Effector CD4-positive, alpha-beta T cell (primary cell): ENCODE data around the gene MRGPRD.

Source experiments
- DNase-seq: peaks from one replicate; pipeline ENCODE4 v3.0.0-alpha.2; 2020

MRGPRD gene

DNA sequence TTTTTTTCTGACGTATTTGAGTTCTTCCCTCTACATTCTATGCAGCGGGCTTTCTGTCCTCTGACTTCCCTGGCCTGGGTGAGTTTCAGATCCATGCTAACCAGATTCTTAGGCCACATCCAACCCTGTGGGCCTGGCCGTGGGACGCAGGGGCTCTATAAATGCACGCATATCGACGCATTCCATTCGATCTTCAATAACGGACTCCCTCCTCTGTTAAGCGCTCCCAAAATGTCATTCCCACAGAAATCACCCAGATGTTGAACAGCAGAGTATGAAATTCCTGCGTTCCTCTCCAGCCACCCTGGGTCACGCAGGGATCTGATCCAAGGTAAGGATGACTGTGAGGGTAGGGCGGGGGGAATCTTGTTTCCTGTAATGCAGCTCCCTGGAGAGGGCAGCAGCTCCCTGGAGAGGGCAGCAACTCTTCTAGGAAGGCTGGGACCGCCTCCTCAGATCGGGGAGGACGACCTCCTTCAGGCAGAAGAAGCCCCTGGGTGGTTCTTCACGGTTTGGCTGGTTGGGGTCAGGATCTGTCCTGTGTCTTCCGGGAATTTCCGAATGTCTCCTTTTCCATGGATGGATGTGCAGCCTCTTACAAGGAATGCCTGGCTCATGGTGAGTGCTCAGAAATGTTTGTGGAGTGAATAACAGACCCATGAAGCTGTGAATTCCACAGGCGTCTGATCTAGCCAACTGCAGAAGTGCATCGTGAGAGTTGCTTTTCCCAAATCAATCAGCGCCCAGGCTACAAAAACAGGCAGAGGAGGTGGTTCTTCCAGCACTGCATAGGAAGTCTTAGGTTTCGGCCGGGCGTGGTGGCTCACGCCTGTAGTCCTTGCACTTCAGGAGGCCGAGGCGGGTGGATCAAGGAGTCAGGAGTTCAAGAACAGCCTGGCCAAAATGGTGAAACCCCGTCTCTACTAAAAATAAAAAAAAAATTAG, 12.2 kb downstream of the MRGPRD start:
- DNase-seq: no peak

DNA sequence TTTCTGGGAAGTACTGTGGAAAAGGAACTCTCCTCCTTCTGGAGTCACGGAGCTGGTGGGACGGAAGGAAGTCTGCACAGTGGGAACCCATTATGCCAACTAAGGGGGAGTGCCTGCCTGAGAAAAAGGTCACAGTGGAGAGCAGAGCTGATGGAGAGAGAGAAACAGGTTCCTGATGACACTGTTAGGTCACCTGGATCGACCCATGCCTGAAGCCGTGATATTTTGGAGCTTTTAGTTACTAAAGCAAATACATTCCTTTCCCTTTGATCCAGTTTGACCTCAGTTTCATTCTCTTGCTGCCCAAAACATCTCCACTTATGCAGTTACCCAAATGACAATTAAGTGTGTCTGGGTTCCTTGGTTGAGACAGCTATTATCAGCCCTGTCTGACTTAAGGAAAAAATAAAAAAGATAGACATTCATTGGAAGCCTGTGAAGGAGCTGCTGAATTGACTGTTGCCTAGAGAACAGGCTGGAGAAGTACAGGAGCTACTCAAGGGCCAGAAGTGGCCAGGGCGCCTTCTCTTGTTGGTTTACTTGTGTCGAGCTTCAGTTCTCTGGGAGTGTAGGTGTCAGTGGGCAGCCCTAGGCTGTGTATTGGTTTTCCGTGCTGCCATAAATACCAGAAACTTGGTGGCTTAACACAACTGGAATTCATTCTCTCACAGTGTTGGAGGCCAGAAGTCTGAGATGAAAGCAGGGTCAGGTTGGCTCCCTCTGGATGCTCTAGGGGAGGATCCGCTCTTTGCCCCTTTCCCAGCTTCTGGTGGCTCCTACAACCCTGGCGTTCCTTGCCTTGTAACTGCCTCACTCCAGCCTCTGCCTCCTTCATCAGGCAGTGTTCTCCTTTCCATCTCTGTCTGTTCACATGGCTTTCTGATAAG, 13.6 kb downstream of the MRGPRD start:
- DNase-seq: no peak

- DNase-seq: no peak
Measured at GRCh38 chr11:68965901-68966853, 14.6 kb downstream of the MRGPRD start.

DNA sequence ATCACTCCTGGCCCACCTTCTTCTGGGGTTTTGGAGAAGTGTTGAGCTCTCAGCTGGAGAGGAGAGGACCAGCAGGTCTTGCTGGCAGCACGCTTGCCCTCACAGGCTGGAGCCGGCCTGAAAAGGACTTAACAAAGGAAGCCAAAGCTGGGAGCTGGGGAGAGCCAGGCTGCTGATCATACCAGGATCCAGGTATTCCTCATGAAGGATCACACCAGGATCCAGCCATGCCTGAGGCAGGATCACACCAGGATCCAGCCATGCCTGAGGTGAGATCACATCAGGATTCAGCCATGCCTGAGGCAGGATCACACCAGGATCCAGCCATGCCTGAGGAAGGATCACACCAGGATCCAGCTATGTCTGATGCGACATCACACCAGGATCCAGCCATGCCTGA, 17.0 kb downstream of the MRGPRD start:
- no peak for DNase-seq

- DNase-seq: peak; percentile 39
Measured at GRCh38 chr11:68962527-68963250, 18.1 kb downstream of the MRGPRD start.

- DNase-seq: no peak
Measured at GRCh38 chr11:68961245-68961644, 19.5 kb downstream of the MRGPRD start.

DNA sequence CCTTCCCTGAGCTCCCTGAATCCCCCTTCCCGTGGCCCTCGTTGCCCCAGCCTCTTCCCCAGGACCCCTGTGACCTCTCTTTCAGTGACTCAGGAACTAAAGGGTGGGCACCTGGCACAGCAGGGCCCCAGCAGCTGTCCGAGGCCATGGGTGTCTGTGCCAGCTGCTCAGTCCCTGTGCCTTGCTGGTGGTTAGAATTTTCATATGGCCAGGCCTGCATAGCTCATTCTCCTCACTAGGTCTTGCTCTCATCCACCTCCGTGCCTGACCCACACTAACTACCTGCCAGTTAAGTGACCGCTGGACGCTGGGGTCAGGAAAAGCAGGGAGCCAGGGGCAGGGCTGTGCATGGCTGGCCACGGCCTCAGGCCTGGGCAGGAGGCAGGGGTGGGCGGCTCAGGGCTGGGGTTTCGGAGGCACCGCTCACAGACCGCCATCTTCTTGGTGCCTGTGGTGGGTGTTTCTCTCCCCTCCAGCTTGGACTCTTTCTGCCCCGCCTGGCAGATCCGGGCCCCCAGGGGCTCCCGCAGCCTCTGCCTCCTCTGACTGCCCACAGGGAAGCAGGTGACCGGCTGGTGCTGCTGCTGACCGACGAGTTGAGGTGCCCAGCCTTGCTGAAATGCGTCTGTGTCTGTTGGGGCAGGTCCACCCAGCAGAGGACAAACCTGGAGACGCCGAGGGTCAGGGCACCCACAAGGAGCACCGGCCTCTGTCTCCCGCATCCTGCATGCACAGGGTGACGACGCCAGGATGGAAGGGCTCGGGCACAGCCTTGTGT, 20.3 kb downstream of the MRGPRD start:
- DNase-seq: no peak

GRCh38 chr11:68959465-68960293, 21.1 kb downstream of the MRGPRD start:
- DNase-seq: no peak

GRCh38 chr11:68958211-68958610, 22.6 kb downstream of the MRGPRD start:
- no peak for DNase-seq

DNA sequence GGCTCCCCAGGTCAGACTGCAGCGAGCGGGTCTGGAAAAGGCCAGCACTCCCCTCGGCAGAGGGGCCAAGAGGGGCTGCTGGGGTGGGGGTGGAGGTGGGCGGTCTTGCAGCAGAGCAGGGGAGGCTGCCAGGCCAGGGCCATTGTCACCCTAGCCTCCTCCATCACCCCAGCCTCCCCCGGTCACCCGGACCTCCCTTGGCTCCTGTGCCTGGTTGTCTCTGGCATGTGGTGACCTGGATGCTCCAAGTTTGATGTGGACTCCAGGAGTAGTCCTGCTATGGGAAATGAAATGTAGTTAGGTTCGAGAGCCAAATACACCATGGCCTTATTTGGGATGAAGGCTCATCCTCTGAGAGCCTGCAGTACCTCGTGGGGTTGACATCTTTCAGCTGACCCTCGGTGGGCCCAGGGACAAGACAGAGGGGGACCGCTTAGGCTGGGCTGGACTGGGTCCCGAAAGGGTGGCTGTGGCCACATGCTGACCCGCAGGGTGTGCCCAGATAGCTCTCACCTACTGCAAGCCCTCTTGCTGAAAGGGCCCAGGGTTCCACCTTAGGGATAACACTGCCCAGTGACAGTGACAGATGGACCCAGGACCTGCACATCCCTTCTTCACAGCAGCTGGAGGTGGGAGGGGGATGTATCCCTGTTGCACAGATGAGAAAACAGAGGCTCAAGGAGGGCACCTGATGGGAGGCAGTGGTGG, 24.1 kb downstream of the MRGPRD start:
- DNase-seq: no peak

DNA sequence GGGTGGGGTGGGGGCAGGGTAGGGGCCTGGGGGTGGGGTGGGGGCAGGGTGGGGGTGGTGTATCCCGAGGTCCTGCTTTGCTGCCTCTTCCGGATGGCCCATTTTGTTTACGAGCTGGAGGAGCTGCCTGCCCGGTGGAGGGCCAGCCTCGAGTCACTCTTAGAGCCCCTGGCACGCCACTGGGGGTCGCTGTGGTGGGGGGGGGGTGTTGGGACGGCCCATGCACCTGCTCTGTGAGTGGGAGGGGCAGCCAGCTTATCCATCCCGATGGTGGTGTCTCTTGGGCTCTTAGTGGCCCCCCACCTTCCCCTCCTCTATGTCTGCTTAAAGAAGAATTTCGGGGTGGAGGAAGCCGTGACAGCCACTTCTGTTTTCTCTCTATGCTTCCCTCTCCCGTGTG, 24.6 kb downstream of the MRGPRD start:
- DNase-seq: peak; percentile 22

GRCh38 chr11:68955607-68955958, 25.2 kb downstream of the MRGPRD start:
- no peak for DNase-seq

- DNase-seq: no peak
Measured at GRCh38 chr11:68954836-68955606, 25.8 kb downstream of the MRGPRD start.

DNA sequence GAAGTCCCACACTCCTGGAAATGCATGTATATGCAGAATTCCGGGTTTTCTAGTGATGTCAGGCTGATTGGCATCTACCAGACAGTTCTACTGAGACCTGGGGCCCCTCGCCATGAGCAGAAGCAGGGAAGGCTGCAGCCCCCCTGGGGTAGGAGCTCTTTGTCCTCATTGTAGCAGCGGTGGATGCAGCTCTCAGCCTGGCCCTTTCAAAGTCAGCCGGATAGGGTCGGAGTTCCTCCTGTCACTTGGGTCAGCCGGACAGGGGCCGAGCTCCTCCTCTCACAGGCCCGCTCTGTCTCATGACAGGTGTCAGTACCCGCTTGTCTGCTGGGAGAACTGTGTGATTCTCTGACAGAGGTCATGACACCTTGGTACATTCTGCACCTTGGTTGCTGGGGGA, 30.0 kb downstream of the MRGPRD start:
- DNase-seq: no peak

GRCh38 chr11:68950270-68950669, 30.5 kb downstream of the MRGPRD start:
- no peak for DNase-seq

DNA sequence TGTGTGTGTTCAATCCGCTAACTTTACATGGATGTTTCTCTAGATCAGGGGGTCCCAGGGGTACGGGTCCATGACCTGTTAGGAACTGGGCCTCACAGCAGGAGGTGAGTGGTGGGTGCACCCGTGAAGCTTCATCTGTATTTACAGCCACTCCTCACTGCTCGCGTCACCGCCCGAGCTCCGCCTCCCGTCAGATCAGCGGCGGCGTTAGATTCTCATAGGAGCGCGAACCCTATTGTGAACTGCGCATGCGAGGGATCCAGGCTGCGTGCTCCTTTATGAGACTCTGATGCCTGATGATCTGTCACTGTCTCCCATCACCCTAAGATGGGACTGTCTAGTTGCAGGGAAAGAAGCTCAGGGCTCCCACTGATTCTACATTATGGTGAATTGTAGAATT, 31.9 kb downstream of the MRGPRD start:
- no peak for DNase-seq

DNA sequence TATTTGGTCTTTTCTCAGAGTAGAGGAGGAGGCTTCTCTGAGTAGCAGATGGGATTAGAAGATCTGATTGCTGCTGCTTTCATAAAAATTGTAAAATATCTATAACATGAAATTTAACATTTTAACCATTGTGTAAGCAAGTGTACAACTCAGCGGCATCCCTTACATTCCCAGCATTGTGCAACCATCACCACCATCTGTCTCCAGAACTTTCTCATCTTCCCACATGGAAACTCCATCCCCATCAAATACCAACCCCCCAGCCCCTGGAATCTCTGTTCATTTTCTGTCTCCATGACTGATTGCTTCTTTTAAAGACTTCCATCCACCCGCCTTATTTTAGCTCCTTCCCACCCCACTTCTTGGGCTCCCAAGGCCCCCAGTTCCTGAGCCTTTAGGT, 32.3 kb downstream of the MRGPRD start:
- no peak for DNase-seq

DNA sequence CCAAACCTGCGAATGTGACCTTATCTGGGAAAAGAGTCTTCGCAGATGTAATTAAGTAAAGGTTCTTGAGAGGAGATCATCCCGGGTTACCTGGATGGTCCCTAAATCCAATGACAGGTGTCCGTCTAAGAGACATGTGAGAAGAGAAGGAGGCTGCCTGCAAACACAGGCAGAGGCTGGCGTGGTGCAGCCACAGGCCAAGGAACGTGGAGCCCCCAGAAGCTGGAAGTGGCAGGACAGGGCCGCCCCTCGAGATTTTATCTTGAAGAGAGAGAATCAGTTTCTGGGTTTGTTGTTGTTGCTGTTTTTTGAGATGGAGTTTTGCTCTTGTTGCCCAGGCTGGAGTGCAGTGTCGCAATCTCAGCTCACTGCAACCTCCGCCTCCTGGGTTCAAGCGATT, 33.6 kb downstream of the MRGPRD start:
- DNase-seq: no peak
